ENCODE results near the gene MAPK13.
"Not testable (repeated sequence)": the region's sequence is repeated elsewhere in the genome, so short reads cannot be mapped to it uniquely, and the experiment has no call there.

Gene MAPK13

GRCh38 chr6:36114798-36115408 is 15.4 kb upstream of the MAPK13 start:
- DNase-seq (ENCODE audit: low spot score): no peak

- no peak for DNase-seq (ENCODE audit: low spot score)
Measured at GRCh38 chr6:36115412-36115811, 14.9 kb upstream of the MAPK13 start.

- DNase-seq (ENCODE audit: low spot score): no peak
Measured at GRCh38 chr6:36116066-36116864, 14.0 kb upstream of the MAPK13 start.

- no peak for DNase-seq (ENCODE audit: low spot score)
Measured at GRCh38 chr6:36116943-36117342, 13.4 kb upstream of the MAPK13 start.

GRCh38 chr6:36117658-36118549 is 12.4 kb upstream of the MAPK13 start:
- no peak for DNase-seq (ENCODE audit: low spot score)

- no peak for DNase-seq (ENCODE audit: low spot score)
Measured at GRCh38 chr6:36118550-36119107, 11.7 kb upstream of the MAPK13 start.

- no peak for DNase-seq (ENCODE audit: low spot score)
Measured at GRCh38 chr6:36119209-36119608, 11.1 kb upstream of the MAPK13 start.

- DNase-seq (ENCODE audit: low spot score): no peak
Measured at GRCh38 chr6:36120018-36120417, 10.3 kb upstream of the MAPK13 start.

- DNase-seq (ENCODE audit: low spot score): no peak
Measured at GRCh38 chr6:36120539-36120938, 9.8 kb upstream of the MAPK13 start.

GRCh38 chr6:36120979-36121786 is 9.1 kb upstream of the MAPK13 start:
- no peak for DNase-seq (ENCODE audit: low spot score)

GRCh38 chr6:36121787-36122494 is 8.4 kb upstream of the MAPK13 start:
- no peak for DNase-seq (ENCODE audit: low spot score)

- DNase-seq (ENCODE audit: low spot score): no peak
Measured at GRCh38 chr6:36122495-36123269, 7.6 kb upstream of the MAPK13 start.

- peak; percentile 66 for DNase-seq (ENCODE audit: low spot score)
Measured at GRCh38 chr6:36123270-36124139, 6.8 kb upstream of the MAPK13 start.

GRCh38 chr6:36124346-36124745 is 6.0 kb upstream of the MAPK13 start:
- not testable (repeated sequence) for DNase-seq (ENCODE audit: low spot score)

GRCh38 chr6:36124881-36125280 is 5.4 kb upstream of the MAPK13 start:
- no peak for DNase-seq (ENCODE audit: low spot score)

- no peak for DNase-seq (ENCODE audit: low spot score)
Measured at GRCh38 chr6:36125575-36125974, 4.7 kb upstream of the MAPK13 start.

GRCh38 chr6:36126121-36126520 is 4.2 kb upstream of the MAPK13 start:
- DNase-seq (ENCODE audit: low spot score): no peak

- no peak for DNase-seq (ENCODE audit: low spot score)
Measured at GRCh38 chr6:36126553-36127458, 3.5 kb upstream of the MAPK13 start.
